IPS-NIHi7 (cell line): Measurements from ENCODE around the gene KRTAP2-2.
"Not testable (repeated sequence)": the region's sequence is repeated elsewhere in the genome, so short reads cannot be mapped to it uniquely, and the experiment has no call there.

Experiments
- DNase-seq: peaks from one replicate; pipeline ENCODE4 v3.0.0; 2012; ENCODE audit warnings: mixed read lengths; ENCODE audit errors: extremely low spot score

Gene KRTAP2-2

DNA sequence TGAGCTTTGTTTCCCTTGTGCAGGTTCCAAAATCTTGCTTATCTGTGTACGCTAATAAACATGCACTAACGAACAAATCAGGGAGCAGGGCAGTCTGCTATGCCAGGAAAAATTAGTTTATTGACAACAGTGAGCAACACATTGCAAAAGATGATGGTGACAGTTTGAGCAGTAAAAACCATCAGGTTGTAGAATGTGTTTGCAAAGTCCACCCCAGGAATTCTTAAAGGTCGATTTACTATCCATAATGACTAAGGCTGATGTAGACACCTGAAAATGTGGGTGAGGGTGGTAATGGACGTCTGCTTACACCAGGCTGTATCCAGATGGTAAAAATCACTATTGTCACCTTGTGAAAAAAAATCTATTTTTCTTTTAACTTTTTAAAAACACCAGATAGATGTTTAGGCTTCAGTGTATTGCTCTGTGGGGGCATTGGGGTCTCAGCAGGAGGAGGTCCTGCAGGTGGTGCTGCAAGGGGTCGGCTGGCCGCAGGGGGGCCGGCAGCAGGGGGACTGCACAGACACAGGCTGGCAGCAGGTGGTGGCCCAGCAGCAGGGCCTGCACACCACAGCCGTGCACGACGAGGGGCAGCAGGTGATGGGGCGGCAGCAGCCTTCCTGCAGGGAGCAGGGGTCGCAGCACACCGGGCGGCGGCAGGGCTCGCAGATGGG is 10.1 kb upstream of the KRTAP2-2 start:
- not testable (repeated sequence) for DNase-seq

DNA sequence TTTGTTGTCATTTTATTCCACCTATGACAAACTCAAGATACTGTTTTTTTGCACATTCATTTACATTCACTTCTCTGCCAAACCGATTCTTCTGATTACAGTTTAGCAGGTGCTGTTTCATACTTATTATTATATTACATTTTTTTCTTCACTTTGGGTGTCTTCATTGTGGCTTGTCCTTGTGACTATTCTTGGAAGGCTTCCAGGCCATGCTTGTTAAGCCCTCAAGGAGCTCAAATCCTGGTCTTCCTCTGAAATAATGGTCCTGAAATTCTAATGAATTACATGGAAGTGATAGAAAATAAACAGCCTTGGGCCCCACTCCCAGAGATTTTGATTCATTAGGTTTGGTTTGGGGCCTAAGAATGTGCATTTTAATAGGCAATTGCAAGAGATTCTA is 9.3 kb upstream of the KRTAP2-2 start:
- DNase-seq: no peak

- no peak for DNase-seq
Measured at GRCh38 chr17:41063449-41063848, 8.4 kb upstream of the KRTAP2-2 start.

- DNase-seq: no peak
Measured at GRCh38 chr17:41061964-41062363, 6.9 kb upstream of the KRTAP2-2 start.

- no peak for DNase-seq
Measured at GRCh38 chr17:41060052-41060604, 5.1 kb upstream of the KRTAP2-2 start, which contains the start of gene KRTAP2-3. TSS of gene KRTAP2-3 (minus strand) at chr17:41060114. CDS start at chr17:41060050, 64 bp downstream.

DNA sequence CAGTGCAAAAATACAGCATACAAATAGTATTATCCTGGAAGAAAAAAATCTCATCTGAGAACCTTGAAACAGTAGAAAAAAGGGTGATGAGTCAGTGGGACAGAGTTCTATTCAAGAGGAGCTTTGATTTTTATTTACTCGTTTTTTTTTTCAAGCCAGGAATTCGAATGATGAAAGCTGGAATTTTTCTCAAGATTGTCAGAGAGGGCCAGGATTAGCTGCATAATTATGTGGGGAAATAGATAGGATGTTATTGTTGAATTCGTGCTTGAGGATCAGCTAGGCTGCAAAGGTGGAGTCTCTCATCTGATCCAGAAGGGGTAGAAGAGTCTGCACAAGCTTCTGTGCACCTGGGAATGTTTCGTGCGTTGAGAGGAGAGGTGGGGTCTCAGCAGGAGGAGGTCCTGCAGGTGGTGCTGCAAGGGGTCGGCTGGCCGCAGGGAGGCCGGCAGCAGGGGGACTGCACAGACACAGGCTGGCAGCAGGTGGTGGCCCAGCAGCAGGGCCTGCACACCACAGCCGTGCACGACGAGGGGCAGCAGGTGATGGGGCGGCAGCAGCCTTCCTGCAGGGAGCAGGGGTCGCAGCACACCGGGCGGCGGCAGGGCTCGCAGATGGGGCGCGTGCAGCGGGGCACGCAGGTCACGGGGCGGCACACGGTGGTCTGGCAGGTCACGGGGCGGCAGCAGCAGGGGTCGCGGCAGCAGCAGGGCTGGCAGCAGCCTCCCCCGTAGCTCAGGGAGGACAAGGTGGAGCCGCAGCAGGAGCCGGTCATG is 4.4 kb upstream of the KRTAP2-2 start:
- DNase-seq: not testable (repeated sequence)

GRCh38 chr17:41058741-41059140 is 3.7 kb upstream of the KRTAP2-2 start:
- DNase-seq: no peak

DNA sequence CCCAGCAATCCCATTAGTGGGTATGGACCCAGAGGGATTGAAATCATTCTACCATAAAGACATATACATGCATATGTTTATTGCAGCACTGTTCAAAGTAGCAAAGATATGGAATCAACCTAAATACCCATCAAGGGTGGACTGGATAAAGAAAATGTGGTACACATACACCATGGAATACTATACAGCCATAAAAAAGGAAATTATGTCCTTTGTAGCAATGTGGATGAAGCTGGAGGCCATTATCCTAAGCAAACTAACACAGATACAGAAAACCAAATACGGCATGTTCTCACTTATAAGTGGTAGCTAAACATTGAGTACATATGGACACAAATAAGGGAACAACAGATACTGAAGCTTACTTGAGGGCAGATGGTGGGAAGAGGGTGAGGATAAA is 2.5 kb upstream of the KRTAP2-2 start:
- DNase-seq: no peak

DNA sequence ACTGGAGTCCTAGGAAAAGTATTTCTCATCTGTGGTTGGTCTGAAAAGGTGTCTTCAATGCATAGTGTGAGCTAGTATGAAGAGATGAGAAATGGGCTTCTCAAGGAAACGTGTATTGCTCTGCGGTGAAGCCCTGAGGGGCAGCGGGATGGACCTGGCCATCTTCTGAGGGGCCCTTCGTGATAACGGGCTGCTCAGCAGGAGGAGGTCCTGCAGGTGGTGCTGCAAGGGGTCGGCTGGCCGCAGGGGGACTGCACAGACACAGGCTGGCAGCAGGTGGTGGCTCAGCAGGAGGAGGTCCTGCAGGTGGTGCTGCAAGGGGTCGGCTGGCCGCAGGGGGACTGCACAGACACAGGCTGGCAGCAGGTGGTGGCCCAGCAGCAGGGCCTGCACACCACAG is 474 bp downstream of the KRTAP2-2 start:
- not testable (repeated sequence) for DNase-seq

DNA sequence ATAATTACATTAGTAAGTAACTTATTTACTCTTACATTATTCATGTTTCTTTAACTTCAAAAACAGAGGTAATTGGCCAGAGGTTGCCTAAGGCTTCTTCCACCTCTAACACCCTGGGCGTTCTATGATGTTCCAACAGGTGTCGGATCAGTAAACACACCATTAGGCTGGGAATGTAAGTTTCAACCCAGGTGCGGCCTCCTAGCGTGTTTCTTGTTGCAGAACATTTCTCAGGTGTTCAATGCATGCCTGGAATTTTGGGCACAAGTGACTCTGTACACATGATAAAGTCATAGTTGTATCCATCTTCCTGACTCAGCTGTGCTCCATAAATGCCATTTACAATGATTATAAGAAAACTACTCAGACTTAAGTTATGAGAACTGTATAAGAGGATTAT is 1.0 kb downstream of the KRTAP2-2 start:
- DNase-seq: no peak

GRCh38 chr17:41052566-41052965 is 2.5 kb downstream of the KRTAP2-2 start:
- DNase-seq: no peak

GRCh38 chr17:41049110-41049509 is 5.9 kb downstream of the KRTAP2-2 start:
- DNase-seq: no peak

DNA sequence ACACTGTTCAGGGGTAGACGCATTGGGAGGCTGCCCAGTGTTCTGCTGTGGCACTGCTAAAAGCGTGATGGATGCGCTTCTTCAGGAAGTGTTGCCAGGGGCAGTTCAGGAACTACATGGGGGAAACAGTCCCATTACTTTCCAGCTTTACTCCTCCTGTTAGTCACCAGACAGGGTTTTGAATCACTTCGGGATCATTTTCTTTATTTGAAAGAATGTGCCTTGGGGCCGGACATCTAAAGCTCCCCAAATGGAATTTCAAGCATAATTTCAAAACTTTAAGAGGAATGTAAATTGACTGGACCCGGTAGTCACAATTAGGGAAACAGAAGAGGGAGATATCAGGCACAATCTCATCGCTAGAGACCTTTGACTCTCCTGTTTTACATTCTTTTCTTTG is 6.6 kb downstream of the KRTAP2-2 start:
- no peak for DNase-seq

- not testable (repeated sequence) for DNase-seq
Measured at GRCh38 chr17:41046735-41047465, 8.1 kb downstream of the KRTAP2-2 start, which contains the start of gene KRTAP2-1. TSS of gene KRTAP2-1 (minus strand) at chr17:41047316. CDS start at chr17:41047267, 49 bp downstream.

- no peak for DNase-seq
Measured at GRCh38 chr17:41042953-41043352, 12.1 kb downstream of the KRTAP2-2 start.

GRCh38 chr17:41040783-41041571 is 14.1 kb downstream of the KRTAP2-2 start, which contains the start of gene KRTAP1-1:
TSS of gene KRTAP1-1 (minus strand) at chr17:41041450. CDS start at chr17:41041397, 53 bp downstream.
- not testable (repeated sequence) for DNase-seq

- DNase-seq: no peak
Measured at GRCh38 chr17:41037853-41038350, 17.1 kb downstream of the KRTAP2-2 start.

DNA sequence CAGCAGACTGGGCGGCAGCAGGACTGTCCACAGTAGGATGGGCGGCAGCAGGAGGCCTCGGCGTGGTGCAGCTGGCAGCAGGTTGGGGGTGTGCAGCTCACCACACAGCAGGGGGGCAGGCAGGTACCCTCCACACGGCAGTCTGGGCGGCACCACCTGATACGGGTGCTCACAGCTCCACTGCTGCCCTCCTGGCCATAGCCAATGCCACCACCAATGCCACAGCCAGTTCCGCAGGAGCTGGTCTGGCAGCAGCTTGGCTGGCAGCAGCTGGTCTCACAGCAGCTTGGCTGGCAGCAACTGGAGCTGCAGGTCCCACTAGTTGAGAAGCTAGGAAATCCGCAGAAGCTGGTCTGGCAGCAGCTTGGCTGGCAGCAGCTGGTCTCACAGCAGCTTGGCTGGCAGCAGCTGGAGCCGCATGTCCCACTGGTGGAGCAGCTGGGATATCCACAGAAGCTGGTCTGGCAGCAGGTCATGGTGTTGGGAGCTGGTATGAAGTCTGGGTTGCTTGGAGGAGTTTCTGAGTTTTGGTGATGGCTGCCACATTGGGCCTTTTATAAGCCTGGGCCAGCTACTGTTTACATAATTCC is 20.6 kb downstream of the KRTAP2-2 start, which contains the start of gene KRTAP1-3:
KRTAP1-3 (minus strand) TSS at position 529 of the 590 bp plus-strand sequence; CDS start at position 476, 53 bp downstream.
- not testable (repeated sequence) for DNase-seq

GRCh38 chr17:41029633-41030245 is 25.3 kb downstream of the KRTAP2-2 start, which contains the start of gene KRTAP1-4:
TSS of gene KRTAP1-4 (minus strand) at chr17:41030195. CDS start at chr17:41030078, 117 bp downstream.
- DNase-seq: no peak
